SK-N-SH (cell line): ENCODE data around the gene CD300C. TPM values are rescaled to one million over a fixed set of nuclear protein-coding genes. Genes with fewer than 3 reads are reported as not detected.

Source experiments
- CTCF ChIA-PET: fragments of 300-600, 350-600 bp; formaldehyde crosslinking; extraction: SDS; loops from one replicate; lab custom pipeline; 2021; lab: Yijun Ruan, JAX
- POLR2A ChIA-PET: fragments of 350-600 bp; sonication (Branson Sonifier 250); formaldehyde crosslinking; extraction: SDS; loops from one replicate; lab custom pipeline; 2020; ENCODE audit warnings: antibody characterized with exemption, inconsistent platforms; lab: Yijun Ruan, JAX
- DNase-seq: peaks from one replicate; pipeline ENCODE4 v3.0.0; 2012
- H2AFZ ChIP-seq: fragments of 200-600 bp; sonication (generic); 2 replicates; pipeline ENCODE4 v1.8.1; 2016; ENCODE audit warnings: antibody characterized with exemption, mild to moderate bottlenecking, low read depth
- H3F3A ChIP-seq: fragments of 200-600 bp; sonication (generic); replicated peaks from 2 replicates; pipeline ENCODE3; 2016; ENCODE audit warnings: antibody characterized with exemption, mild to moderate bottlenecking; ENCODE audit not compliant: insufficient read depth
- H3K27ac ChIP-seq, 2 experiments: fragments of 200-500 bp in 1 of 2; fragments of 200-600 bp in 1 of 2; sonication (Bioruptor generic) in 1 of 2; sonication (generic), shearing (Covaris generic) in 1 of 2; 2 replicates each; pipeline versions ENCODE4 v1.5.1 to v1.6.1; 2014 to 2016; ENCODE audit warnings: low read depth in 2 of 2, inconsistent platforms in 1 of 2, low read length in 1 of 2, mild to moderate bottlenecking in 1 of 2, mixed read lengths in 1 of 2
- H3K27me3 ChIP-seq: fragments of 200-600 bp; sonication (generic), shearing (Covaris generic); 2 replicates; pipeline ENCODE4 v1.6.1; 2016; ENCODE audit warnings: mixed run types; ENCODE audit not compliant: insufficient read depth
- H3K36me3 ChIP-seq, 2 experiments: fragments of 200-500 bp in 1 of 2; fragments of 200-600 bp in 1 of 2; sonication (Bioruptor generic) in 1 of 2; sonication (generic) in 1 of 2; replicated peaks in 1 of 2; 2 replicates each; pipeline versions ENCODE3 to v1.5.1; 2014 to 2016; ENCODE audit warnings: low read length in 1 of 2, mild to moderate bottlenecking in 1 of 2; ENCODE audit not compliant: insufficient read depth in 2 of 2, control insufficient read depth in 1 of 2
- H3K4me1 ChIP-seq, 2 experiments: fragments of 200-500 bp in 1 of 2; fragments of 200-600 bp in 1 of 2; sonication (Bioruptor generic) in 1 of 2; sonication (generic), shearing (Covaris generic) in 1 of 2; 2 replicates each; pipeline versions ENCODE4 v1.5.1 to v1.6.1; 2014 to 2016; ENCODE audit warnings: low read depth in 1 of 2, low read length in 1 of 2, mixed run types in 1 of 2; ENCODE audit not compliant: insufficient read depth in 2 of 2, control insufficient read depth in 1 of 2
- H3K4me2 ChIP-seq: fragments of 200-600 bp; sonication (generic), shearing (Covaris generic); 2 replicates; pipeline ENCODE4 v1.6.1; 2017; ENCODE audit warnings: mixed run types
- H3K4me3 ChIP-seq, 2 experiments: fragments of 200-500 bp in 1 of 2; fragments of 200-600 bp in 1 of 2; sonication (Bioruptor generic) in 1 of 2; sonication (generic), shearing (Covaris generic) in 1 of 2; 2 replicates each; pipeline versions ENCODE4 v1.5.1 to v1.8.1; 2014 to 2016; ENCODE audit warnings: low read depth in 2 of 2, inconsistent platforms in 1 of 2, low read length in 1 of 2, mild to moderate bottlenecking in 1 of 2, mixed read lengths in 1 of 2, moderate library complexity in 1 of 2
- H3K79me2 ChIP-seq: fragments of 200-600 bp; sonication (generic); 2 replicates; pipeline ENCODE4 v1.8.1; 2017; ENCODE audit warnings: mild to moderate bottlenecking; ENCODE audit not compliant: insufficient read depth
- H3K9ac ChIP-seq: fragments of 200-600 bp; sonication (generic); 2 replicates; pipeline ENCODE4 v1.6.1; 2017; ENCODE audit warnings: mixed run types
- H3K9me2 ChIP-seq: fragments of 200-600 bp; sonication (generic); 2 replicates; pipeline ENCODE4 v1.6.1; 2017; ENCODE audit warnings: mixed run types
- H3K9me3 ChIP-seq: fragments of 200-600 bp; sonication (generic); 2 replicates; pipeline ENCODE4 v1.6.1; 2017; ENCODE audit warnings: mixed run types, mild to moderate bottlenecking, moderate library complexity
- H4K20me1 ChIP-seq: fragments of 200-600 bp; sonication (generic); 2 replicates; pipeline ENCODE4 v1.6.1; 2017; ENCODE audit warnings: mild to moderate bottlenecking, mixed run types; ENCODE audit not compliant: insufficient read depth
- EP300 ChIP-seq, 2 experiments: IDR thresholded peaks; 2 replicates each; pipeline versions ENCODE4 v1.4.0 to v1.6.1; 2012; ENCODE audit warnings: borderline replicate concordance in 1 of 2, low read depth in 1 of 2, low read length in 1 of 2
- EZH2phosphoT487 ChIP-seq: fragments of 200-600 bp; sonication (generic); IDR thresholded peaks from 2 replicates; pipeline ENCODE4 v1.6.1; 2017; ENCODE audit warnings: low read depth, mixed run types, mild to moderate bottlenecking, antibody characterized with exemption, moderate library complexity, borderline replicate concordance
- FOSL2 ChIP-seq: IDR thresholded peaks from 2 replicates; pipeline ENCODE4 v1.4.0; 2012; ENCODE audit warnings: low read depth, mild to moderate bottlenecking, moderate library complexity, borderline replicate concordance
- GABPA ChIP-seq: IDR thresholded peaks from 2 replicates; pipeline ENCODE4 v1.4.0; 2012; ENCODE audit warnings: low read depth, mild to moderate bottlenecking
- GATA2 ChIP-seq: sonication (generic); formaldehyde crosslinking; IDR thresholded peaks from 2 replicates; pipeline ENCODE4 v1.5.0; 2020; ENCODE audit warnings: mild to moderate bottlenecking, missing genetic modification reagents
- IRF3 ChIP-seq: fragments of 150-350 bp; IDR thresholded peaks from 2 replicates; pipeline ENCODE4 v1.6.1; 2016; ENCODE audit warnings: mild to moderate bottlenecking, low read depth, low read length
- MEF2A ChIP-seq: IDR thresholded peaks from 2 replicates; pipeline ENCODE4 v1.4.0; 2012; ENCODE audit warnings: low read depth, borderline replicate concordance
- NFIC ChIP-seq: IDR thresholded peaks from 2 replicates; pipeline ENCODE4 v1.4.0; 2012; ENCODE audit warnings: borderline replicate concordance
- RCOR1 ChIP-seq: fragments of 150-350 bp; IDR thresholded peaks from 2 replicates; pipeline ENCODE4 v1.6.1; 2017; ENCODE audit warnings: antibody characterized with exemption, low read length
- RXRA ChIP-seq: IDR thresholded peaks from 2 replicates; pipeline ENCODE4 v1.4.0; 2012; ENCODE audit warnings: low read depth, mild to moderate bottlenecking, borderline replicate concordance
- SIN3A ChIP-seq: IDR thresholded peaks from 2 replicates; pipeline ENCODE4 v1.6.1; 2012; ENCODE audit warnings: low read depth, mild to moderate bottlenecking, low read length, moderate library complexity, borderline replicate concordance
- TCF12 ChIP-seq: IDR thresholded peaks from 2 replicates; pipeline ENCODE4 v1.4.0; 2012
- YY1 ChIP-seq: IDR thresholded peaks from 2 replicates; pipeline ENCODE4 v1.4.0; 2012; ENCODE audit warnings: low read depth, mild to moderate bottlenecking
- WGBS: methylation state at CpG from one replicate; pipeline ENCODE4 v1.1.6; 2017; ENCODE audit warnings: low lambda C conversion rate; 5-methylcytosine and 5-hydroxymethylcytosine counted together
- polyA plus RNA-seq, 3 experiments: library from polyadenylated mRNA; depleted of rRNA; stranded (reverse); fragments of >200 nt; gene quantifications; 2 replicates each; pipeline ENCODE4 v1.2.3, GENCODE V29; 2012
- TF ChIP-seq, protein P1 (sequence below): IDR thresholded peaks from 2 replicates; pipeline ENCODE4 v1.4.0; 2012; ENCODE audit warnings: low read depth
- TF ChIP-seq, protein P2 (sequence below): IDR thresholded peaks from 2 replicates; pipeline ENCODE4; 2012

CD300C gene
- polyA plus RNA-seq, 1 of the 3 experiments (the other 2 are of a cell fraction), result not detected

DNA sequence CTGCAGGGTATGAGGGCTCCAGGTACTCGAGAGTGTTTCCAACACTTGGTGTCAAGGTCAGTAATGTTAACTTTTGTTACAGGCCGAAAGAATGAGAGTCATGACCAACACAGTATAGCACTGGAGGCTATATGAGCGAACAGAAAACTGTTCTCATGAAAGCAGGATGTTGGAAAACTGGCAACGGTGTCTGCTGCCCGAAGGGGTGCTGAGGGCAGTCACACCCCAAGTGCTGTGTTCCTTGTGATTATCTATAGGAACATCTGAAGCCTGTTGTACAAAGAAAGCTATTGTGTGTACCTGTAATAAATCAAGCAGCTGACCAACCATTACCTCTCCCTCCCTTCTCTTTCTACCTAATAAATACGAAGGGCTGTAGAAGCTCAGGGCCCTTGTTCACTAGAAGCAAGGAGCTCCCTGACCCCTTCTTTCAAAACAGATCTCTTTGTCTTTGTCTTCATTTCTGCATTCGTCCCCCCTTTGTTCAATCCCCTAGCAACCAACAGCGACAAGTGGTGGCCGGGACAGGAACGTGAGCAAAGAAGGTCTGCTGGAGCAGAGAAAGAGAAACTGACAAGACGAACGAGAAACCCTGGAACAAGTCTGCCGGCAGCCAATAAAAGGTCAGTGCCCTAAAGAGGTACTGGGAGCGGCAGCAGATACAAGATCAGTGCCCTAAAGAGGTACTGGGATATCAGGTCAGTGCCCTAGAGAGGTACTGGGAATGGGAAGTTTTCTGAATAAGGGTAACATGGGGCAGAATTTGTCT is 38.6 kb upstream of the CD300C start (continued):
- TF ChIP-seq RCOR1, result no peak

GRCh38 chr17:74582633-74583032 is 36.7 kb upstream of the CD300C start:
- Histone ChIP-seq H2AFZ (no peak overlapping the region), H3K79me2 (no peaks in the 10 kb centered on the region), H3K4me2 (no peak overlapping the region), H3F3A (no peaks in the 10 kb centered on the region), H3K36me3 (no peaks in the 10 kb centered on the region), H4K20me1 (no peaks in the 10 kb centered on the region), H3K4me3 (no peak overlapping the region), H3K27ac (no peak overlapping the region), H3K9ac (no peak overlapping the region), H3K27me3 (no peaks in the 10 kb centered on the region), H3K4me1 (no peaks in the 10 kb centered on the region), H3K9me3 (0 out of 2 replicates have a peak, but pooled peaks cover 3% of the 10 kb centered on the region), H3K9me2 (no peaks in the 10 kb centered on the region)
- 46% methylated on average over 10 of the region's 10 CpGs for WGBS
- TF ChIP-seq IRF3 (no peak), GATA2 (CRISPR knock-in tag) (no peak), NFIC (no peak), RXRA (no peak), MEF2A (no peak), YY1 (no peak), EZH2phosphoT487 (no peak), TCF12 (no peak), EP300 (IDR thresholded peaks at IDR 0.05; ENCODE audit: borderline replicate concordance in 1 of 2, low read depth in 1 of 2, low read length in 1 of 2) (no peak), GABPA (no peak), SIN3A (no peak), FOSL2 (no peak)
- TF ChIP-seq, protein P1, sequence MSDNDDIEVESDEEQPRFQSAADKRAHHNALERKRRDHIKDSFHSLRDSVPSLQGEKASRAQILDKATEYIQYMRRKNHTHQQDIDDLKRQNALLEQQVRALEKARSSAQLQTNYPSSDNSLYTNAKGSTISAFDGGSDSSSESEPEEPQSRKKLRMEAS, result no peak
- TF ChIP-seq, protein P2, sequence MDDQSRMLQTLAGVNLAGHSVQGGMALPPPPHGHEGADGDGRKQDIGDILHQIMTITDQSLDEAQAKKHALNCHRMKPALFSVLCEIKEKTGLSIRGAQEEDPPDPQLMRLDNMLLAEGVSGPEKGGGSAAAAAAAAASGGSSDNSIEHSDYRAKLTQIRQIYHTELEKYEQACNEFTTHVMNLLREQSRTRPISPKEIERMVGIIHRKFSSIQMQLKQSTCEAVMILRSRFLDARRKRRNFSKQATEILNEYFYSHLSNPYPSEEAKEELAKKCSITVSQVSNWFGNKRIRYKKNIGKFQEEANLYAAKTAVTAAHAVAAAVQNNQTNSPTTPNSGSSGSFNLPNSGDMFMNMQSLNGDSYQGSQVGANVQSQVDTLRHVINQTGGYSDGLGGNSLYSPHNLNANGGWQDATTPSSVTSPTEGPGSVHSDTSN, result no peak
- ChIA-PET CTCF (interaction anchor here (1.4 to 2.2 kb wide), 2 partner anchors 16 to 155 kb away, joined by 6 read pairs; partner anchors contain the start of gene RAB37), POLR2A (no interaction called here)
- DNase-seq, result no peak
